HG03064 (cell line): ENCODE data around the gene RHOB.
"Not testable (repeated sequence)": the region's sequence is repeated elsewhere in the genome, so short reads cannot be mapped to it uniquely, and the experiment has no call there.

ENCODE experiments used
- ATAC-seq: cut with Tn5 transposase; IDR thresholded peaks from one replicate; pipeline ENCODE4 v1.9.1; 2021; ENCODE audit warnings: low read depth; ENCODE audit not compliant: unreplicated experiment

Gene RHOB

GRCh38 chr2:20487392-20488174, 40.7 kb downstream of the RHOB start:
- no peak for ATAC-seq

- no peak for ATAC-seq
Observed at GRCh38 chr2:20488201-20488641, 41.3 kb downstream of the RHOB start.

- ATAC-seq: no peak
Observed at GRCh38 chr2:20488782-20489181, 41.9 kb downstream of the RHOB start.

- no peak for ATAC-seq
Observed at GRCh38 chr2:20490300-20491181, 43.7 kb downstream of the RHOB start.

GRCh38 chr2:20491739-20492531, 45.1 kb downstream of the RHOB start:
- no peak for ATAC-seq

GRCh38 chr2:20493095-20493494, 46.2 kb downstream of the RHOB start:
- ATAC-seq: not testable (repeated sequence)

GRCh38 chr2:20494241-20494640, 47.4 kb downstream of the RHOB start:
- ATAC-seq: no peak

- ATAC-seq: no peak
Observed at GRCh38 chr2:20496076-20496872, 49.4 kb downstream of the RHOB start.

- ATAC-seq: no peak
Observed at GRCh38 chr2:20496942-20497341, 50.1 kb downstream of the RHOB start.
